HEK293 (cell line): ENCODE measurements around the gene C5orf47.

Experiments
- BCL6B ChIP-seq: fragments of 450-650 bp; formaldehyde crosslinking; IDR thresholded peaks from 2 replicates; pipeline ENCODE4 v1.5.1; 2017; ENCODE audit warnings: missing biosample characterization, missing genetic modification characterization
- CTCF ChIP-seq: fragments of 450-650 bp; formaldehyde crosslinking; IDR thresholded peaks from 2 replicates; pipeline ENCODE4 v1.5.1; 2016; ENCODE audit warnings: missing biosample characterization, missing genetic modification characterization
- GLIS1 ChIP-seq: fragments of 450-650 bp; formaldehyde crosslinking; IDR thresholded peaks from 2 replicates; pipeline ENCODE4 v1.5.1; 2016; ENCODE audit warnings: missing biosample characterization, missing genetic modification characterization
- ZNF555 ChIP-seq: fragments of 450-650 bp; formaldehyde crosslinking; conservative IDR thresholded peaks from 2 replicates; pipeline ENCODE4 v1.5.1; 2017; ENCODE audit warnings: missing biosample characterization, mild to moderate bottlenecking, missing genetic modification characterization, inconsistent platforms
- ZNF623 ChIP-seq: fragments of 450-650 bp; formaldehyde crosslinking; IDR thresholded peaks from 2 replicates; pipeline ENCODE4 v1.5.1; 2016; ENCODE audit warnings: missing biosample characterization, missing genetic modification characterization

- TF ChIP-seq ZNF555, result no peak
- TF ChIP-seq BCL6B (tag by site-specific recombination), result no peak
- TF ChIP-seq CTCF (tag by site-specific recombination), result no peak
- TF ChIP-seq GLIS1 (tag by site-specific recombination), result no peak
- no peak for TF ChIP-seq ZNF623 (tag by site-specific recombination)
Measured at GRCh38 chr5:173962436-173962972, 26.5 kb upstream of the C5orf47 start.
